MM.1S (cell line): ENCODE measurements around the gene CERS1.

Experiments
- DNase-seq: peaks from one replicate; pipeline ENCODE4 v3.0.0-alpha.2; 2015
- H2AFZ ChIP-seq: fragments of 300-600 bp; sonication (generic); 2 replicates; pipeline ENCODE4 v1.6.0; 2016; ENCODE audit warnings: antibody characterized with exemption, low read length
- H3F3A ChIP-seq: fragments of 300-600 bp; sonication (generic); 2 replicates; pipeline ENCODE4 v1.6.1; 2016; ENCODE audit warnings: mild to moderate bottlenecking, antibody characterized with exemption, low read length, moderate library complexity, mixed read lengths; ENCODE audit not compliant: insufficient read depth
- H3K27ac ChIP-seq: fragments of 300-600 bp; sonication (generic); 2 replicates; pipeline ENCODE4 v1.5.1; 2016; ENCODE audit warnings: mild to moderate bottlenecking, low read length
- H3K27me3 ChIP-seq: fragments of 300-600 bp; sonication (generic); replicated peaks from 2 replicates; pipeline ENCODE4 v1.6.0; 2016; ENCODE audit warnings: low read length; ENCODE audit not compliant: insufficient read depth
- H3K36me3 ChIP-seq: fragments of 300-600 bp; sonication (generic); replicated peaks from 2 replicates; pipeline ENCODE4 v1.6.1; 2016; ENCODE audit warnings: mild to moderate bottlenecking, low read length, mixed read lengths; ENCODE audit not compliant: insufficient read depth
- H3K4me1 ChIP-seq: fragments of 300-600 bp; sonication (generic); 2 replicates; pipeline ENCODE4 v1.6.1; 2016; ENCODE audit warnings: low read length, mixed read lengths
- H3K4me2 ChIP-seq: fragments of 300-600 bp; sonication (generic); 2 replicates; pipeline ENCODE4 v1.6.0; 2016; ENCODE audit warnings: low read depth, low read length
- H3K4me3 ChIP-seq: fragments of 300-600 bp; sonication (generic); 2 replicates; pipeline ENCODE4 v1.5.1; 2016; ENCODE audit warnings: low read length, mixed read lengths
- H3K79me2 ChIP-seq: fragments of 300-600 bp; sonication (generic); 2 replicates; pipeline ENCODE4 v1.6.1; 2016; ENCODE audit warnings: mixed run types, low read length, mixed read lengths
- H3K9ac ChIP-seq: fragments of 300-600 bp; sonication (generic); 2 replicates; pipeline ENCODE4 v1.6.1; 2016; ENCODE audit warnings: low read length, mixed read lengths
- H3K9me2 ChIP-seq: fragments of 300-600 bp; sonication (generic); replicated peaks from 2 replicates; pipeline ENCODE4 v1.6.1; 2016; ENCODE audit warnings: mild to moderate bottlenecking, low read length, mixed read lengths; ENCODE audit not compliant: insufficient read depth
- H3K9me3 ChIP-seq: fragments of 300-600 bp; sonication (generic); replicated peaks from 2 replicates; pipeline ENCODE4 v1.6.1; 2016; ENCODE audit warnings: mild to moderate bottlenecking, low read length, mixed read lengths; ENCODE audit not compliant: insufficient read depth
- H4K20me1 ChIP-seq: fragments of 300-600 bp; sonication (generic); 2 replicates; pipeline ENCODE4 v1.6.1; 2016; ENCODE audit warnings: mild to moderate bottlenecking, low read length, moderate library complexity, mixed read lengths; ENCODE audit not compliant: insufficient read depth
- EZH2 ChIP-seq: fragments of 300-600 bp; sonication (generic); optimal IDR thresholded peaks from 2 replicates; pipeline ENCODE3; 2017; ENCODE audit warnings: low read depth, mild to moderate bottlenecking, antibody characterized with exemption, low read length, mixed read lengths
- EZH2phosphoT487 ChIP-seq: fragments of 300-600 bp; sonication (generic); IDR thresholded peaks from 2 replicates; pipeline ENCODE4 v1.6.1; 2018; ENCODE audit warnings: antibody characterized with exemption, low read length
- TF ChIP-seq, protein P1 (sequence below): fragments of 300-600 bp; sonication (generic); IDR thresholded peaks from 2 replicates; pipeline ENCODE4 v1.5.1; 2016; ENCODE audit warnings: antibody characterized with exemption, low read length, mixed read lengths

CERS1 gene

DNA sequence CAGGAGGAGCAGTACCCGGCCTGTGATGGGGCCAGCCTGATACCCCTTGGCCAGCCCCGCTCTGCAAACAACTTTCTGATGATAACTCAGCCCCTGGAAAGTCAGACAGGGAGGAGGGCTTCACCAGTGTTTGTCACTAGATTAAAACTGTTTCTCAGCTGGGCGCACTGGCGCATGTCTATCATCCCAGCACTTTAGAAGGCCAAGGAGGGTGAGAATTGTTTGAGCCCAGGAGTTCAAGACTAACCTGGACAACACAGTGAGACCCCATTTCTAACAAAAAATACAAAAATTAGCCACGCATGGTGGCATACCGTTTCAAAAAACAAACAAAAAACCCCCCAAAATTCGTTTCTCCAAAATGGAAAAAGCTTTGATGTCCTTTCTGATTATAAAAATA, 5.5 kb upstream of the CERS1 start:
- Histone ChIP-seq H4K20me1 (no peaks in the 10 kb centered on the region), H3K79me2 (no peaks in the 10 kb centered on the region), H3K36me3 (no peaks in the 10 kb centered on the region), H3K9me3 (no peaks in the 10 kb centered on the region), H3F3A (no peaks in the 10 kb centered on the region), H3K4me3 (no peak overlapping the region), H3K9me2 (no peaks in the 10 kb centered on the region), H3K27ac (no peak overlapping the region), H3K27me3 (peaks cover 4% of the 10 kb centered on the region; the same call in 1 of the 2 replicates), H3K4me1 (no peaks in the 10 kb centered on the region), H2AFZ (no peak overlapping the region), H3K9ac (no peak overlapping the region), H3K4me2 (no peak overlapping the region)
- TF ChIP-seq EZH2phosphoT487 (no peak), EZH2 (no peak)
- TF ChIP-seq, protein P1, sequence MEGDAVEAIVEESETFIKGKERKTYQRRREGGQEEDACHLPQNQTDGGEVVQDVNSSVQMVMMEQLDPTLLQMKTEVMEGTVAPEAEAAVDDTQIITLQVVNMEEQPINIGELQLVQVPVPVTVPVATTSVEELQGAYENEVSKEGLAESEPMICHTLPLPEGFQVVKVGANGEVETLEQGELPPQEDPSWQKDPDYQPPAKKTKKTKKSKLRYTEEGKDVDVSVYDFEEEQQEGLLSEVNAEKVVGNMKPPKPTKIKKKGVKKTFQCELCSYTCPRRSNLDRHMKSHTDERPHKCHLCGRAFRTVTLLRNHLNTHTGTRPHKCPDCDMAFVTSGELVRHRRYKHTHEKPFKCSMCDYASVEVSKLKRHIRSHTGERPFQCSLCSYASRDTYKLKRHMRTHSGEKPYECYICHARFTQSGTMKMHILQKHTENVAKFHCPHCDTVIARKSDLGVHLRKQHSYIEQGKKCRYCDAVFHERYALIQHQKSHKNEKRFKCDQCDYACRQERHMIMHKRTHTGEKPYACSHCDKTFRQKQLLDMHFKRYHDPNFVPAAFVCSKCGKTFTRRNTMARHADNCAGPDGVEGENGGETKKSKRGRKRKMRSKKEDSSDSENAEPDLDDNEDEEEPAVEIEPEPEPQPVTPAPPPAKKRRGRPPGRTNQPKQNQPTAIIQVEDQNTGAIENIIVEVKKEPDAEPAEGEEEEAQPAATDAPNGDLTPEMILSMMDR, result no peak
- no peak for DNase-seq

DNA sequence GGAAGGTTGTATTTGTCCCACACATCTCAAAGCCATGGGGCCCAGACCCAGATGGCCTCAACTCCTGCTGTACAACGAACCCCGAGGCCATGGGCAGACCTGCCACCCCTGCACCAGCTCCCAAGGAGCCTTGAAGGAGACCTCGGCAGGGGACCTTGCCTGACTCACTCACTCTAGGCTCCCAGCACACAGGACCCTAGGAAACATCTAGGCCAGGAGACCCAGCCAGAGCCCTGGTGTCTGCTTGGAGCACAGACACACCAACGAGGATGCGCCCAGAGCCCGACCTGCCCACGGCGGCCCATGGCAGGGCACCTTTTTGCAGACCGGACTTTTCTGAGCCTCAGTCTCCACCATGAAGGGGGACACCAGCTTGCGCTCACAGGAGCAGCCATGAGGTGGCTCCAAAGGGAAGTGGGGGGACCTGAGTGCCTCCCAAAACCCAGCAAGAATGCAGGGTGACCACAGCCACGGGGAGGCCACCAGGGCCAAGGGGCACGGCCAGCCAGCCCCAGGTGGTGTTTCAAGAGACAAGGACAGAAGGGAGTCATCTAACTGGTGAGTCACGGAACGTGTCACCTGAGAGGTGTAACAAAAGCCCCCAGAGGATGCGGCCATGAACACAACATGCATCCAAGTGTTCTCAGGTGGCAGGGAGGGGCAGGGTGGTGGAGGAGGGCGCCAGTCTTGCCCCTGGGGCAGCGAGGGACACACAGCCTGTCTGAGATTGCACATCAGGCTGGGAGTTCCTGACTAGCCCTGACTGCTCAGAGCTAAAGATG, 4.9 kb upstream of the CERS1 start:
- no peaks in the 10 kb centered on the region for H3K36me3 ChIP-seq
- no peaks in the 10 kb centered on the region for H3K79me2 ChIP-seq
- H3K9me2 ChIP-seq, result no peaks in the 10 kb centered on the region
- H3K27ac ChIP-seq, result no peak overlapping the region
- no peaks in the 10 kb centered on the region for H4K20me1 ChIP-seq
- H3K4me2 ChIP-seq, result no peak overlapping the region
- H3K9me3 ChIP-seq, result no peaks in the 10 kb centered on the region
- no peaks in the 10 kb centered on the region for H3F3A ChIP-seq
- no peaks in the 10 kb centered on the region for H3K4me1 ChIP-seq
- no peak overlapping the region for H3K9ac ChIP-seq
- DNase-seq, result no peak
- no peak overlapping the region for H3K4me3 ChIP-seq
- H3K27me3 ChIP-seq, result peaks cover 6% of the 10 kb centered on the region; the same call in 1 of the 2 replicates
- no peak overlapping the region for H2AFZ ChIP-seq
- TF ChIP-seq EZH2, result no peak
- TF ChIP-seq, protein P1, result no peak
- no peak for TF ChIP-seq EZH2phosphoT487

DNA sequence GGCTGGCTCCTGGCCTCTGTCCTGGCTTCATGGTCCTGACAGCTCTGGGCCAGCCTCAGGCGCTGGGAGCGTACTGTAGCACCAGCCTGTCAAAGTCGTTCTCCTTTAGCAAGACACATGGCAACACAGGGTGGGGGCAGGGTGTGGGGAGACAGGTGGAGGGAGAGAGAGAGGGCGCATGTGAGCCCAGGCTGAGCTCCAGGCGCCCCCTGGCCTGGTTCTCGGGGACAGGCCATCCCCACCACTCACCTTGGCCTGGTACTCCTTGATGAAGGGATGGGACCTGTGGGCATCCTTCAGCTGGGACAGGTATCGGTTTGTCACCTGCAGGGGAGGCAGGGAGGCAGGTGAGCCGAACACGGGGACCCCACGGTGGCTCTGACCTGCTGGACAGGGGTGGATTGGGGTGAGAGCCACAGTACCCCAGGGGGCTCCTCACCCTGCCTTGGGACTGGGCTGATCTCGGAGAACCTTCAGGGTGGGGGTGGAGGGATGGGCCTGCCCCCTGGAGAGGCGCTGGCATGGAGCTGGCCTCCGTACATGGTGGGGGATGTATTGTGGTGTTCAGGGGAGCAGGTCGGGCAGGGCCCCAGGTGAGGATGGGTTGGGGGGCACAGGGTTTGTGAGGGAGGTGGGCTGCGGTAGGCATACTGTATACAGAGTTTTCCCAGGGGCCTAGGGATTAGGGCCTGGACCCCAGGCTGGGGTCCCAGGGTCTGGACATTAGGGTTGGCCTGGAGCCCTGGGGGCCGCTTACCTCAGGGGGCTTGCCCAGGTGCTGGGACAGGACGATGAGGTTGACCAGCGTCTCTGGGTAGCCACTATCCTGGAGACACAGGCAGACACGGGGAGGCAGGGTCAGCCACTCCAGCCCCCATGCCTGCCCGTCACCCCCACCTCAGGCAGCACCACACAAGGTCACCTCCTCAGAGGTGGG, 3.9 kb upstream of the CERS1 start:
- no peak for DNase-seq
- no peaks in the 10 kb centered on the region for H3F3A ChIP-seq
- peaks cover 14% of the 10 kb centered on the region for H3K27me3 ChIP-seq
- no peak overlapping the region for H3K27ac ChIP-seq
- H3K36me3 ChIP-seq, result no peaks in the 10 kb centered on the region
- no peaks in the 10 kb centered on the region for H4K20me1 ChIP-seq
- no peak overlapping the region for H3K9ac ChIP-seq
- no peaks in the 10 kb centered on the region for H3K79me2 ChIP-seq
- no peak overlapping the region for H3K4me2 ChIP-seq
- no peaks in the 10 kb centered on the region for H3K9me3 ChIP-seq
- H3K4me3 ChIP-seq, result no peak overlapping the region
- TF ChIP-seq EZH2, result no peak
- TF ChIP-seq, protein P1, result no peak
- TF ChIP-seq EZH2phosphoT487, result no peak
- no peaks in the 10 kb centered on the region for H3K4me1 ChIP-seq
- H3K9me2 ChIP-seq, result no peaks in the 10 kb centered on the region
- H2AFZ ChIP-seq, result no peak overlapping the region
